Measurements from ENCODE around the gene CAPZB.
A peak's percentile ranks its signal among the peaks of the same experiment; 100 is the strongest.
"Not testable (repeated sequence)": the region's sequence is repeated elsewhere in the genome, so short reads cannot be mapped to it uniquely, and the experiment has no call there.

The CAPZB gene

DNA sequence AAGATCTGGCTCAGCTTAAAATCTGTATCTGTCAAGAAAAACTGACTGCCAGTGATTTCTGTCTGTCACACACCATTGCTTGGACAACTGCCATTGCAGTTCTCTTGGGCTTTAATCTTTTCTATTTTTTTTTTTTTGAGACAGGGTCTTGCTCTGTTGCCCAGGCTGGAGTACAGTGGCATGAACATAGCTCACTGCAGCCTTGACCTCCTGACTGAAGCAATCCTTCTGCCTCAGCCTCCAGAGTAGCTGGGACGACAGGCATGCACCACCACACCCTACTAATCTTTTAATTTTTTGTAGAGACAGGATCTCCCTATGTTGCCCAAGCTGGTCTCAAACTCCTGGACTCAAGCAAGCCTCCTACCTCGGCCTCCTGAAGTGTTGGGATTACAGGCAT, 14.5 kb upstream of the CAPZB start:
- not testable (repeated sequence) for DNase-seq (ENCODE audit: extremely low read depth in 1 of 2, low read depth in 1 of 2)

DNA sequence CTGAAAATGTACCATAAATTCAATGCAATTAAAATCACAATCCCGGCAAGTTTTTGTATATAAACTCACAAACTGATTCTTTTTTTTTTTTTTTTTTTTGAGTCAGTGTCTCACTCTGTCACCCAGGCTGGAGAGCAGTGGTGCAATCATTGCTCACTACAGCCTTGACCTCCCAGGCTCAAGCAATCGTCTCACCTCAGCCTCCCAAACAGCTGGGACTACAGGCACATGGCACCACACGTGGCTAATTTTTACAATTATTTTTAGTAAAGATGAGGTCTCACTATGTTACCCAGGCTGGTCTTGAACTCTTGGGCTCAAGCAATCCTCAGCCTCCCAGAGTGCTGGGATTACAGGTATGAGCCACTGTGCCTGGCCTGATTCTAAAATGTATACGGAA, 12.1 kb upstream of the CAPZB start:
- not testable (repeated sequence) for DNase-seq (ENCODE audit: extremely low read depth in 1 of 2, low read depth in 1 of 2)

DNA sequence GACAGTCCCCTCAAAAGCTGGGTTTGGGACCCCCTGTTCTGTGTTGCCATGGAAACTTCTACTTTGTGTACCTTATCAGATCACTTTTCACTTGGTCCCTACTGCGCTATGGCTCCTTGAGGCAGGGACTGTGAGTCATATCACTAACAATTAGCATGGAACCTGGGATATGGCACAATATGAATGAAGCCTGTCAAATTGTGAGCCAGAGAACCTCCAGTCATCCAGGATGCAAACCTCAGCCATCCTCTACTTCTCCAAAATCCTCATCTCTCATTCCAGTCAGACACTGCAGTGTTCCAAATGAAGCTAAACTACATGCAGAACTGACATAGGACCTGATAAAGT, 11.2 kb upstream of the CAPZB start:
- no peak for DNase-seq (ENCODE audit: extremely low read depth in 1 of 2, low read depth in 1 of 2)

DNA sequence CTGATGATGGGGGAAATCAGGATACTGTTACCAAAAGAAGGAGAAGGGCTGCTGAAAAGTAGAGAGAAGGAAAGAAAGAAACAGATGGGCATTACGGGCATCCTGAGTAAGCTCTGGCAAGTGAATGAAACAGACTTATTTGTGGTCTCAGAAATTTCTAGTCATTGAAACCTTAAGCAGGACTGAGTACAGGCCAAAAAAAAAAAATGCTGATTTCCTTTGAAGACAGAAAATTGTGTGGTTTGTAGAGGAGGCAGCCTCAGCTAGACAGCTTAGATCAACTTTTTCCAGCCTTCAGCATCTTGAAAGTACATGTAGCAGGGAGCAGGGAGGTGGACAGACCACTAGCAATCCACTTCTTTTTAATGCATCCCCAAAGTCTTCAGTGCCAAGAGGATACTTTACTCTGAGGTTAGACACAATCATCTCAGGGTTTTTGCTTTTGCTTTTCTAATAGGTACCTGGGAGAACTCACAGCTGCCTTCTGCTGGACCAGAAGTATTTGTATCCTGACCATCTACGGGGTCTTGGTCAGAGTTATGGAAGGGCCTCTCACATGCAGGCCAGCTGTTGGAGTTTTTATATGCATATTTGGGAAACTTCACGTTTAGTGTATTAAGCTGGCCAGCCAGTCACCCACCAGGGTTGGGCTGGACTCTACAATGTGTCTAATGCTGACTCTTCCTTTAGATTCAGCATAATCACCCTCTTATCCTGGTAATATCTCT, 10.6 kb upstream of the CAPZB start:
- no peak for DNase-seq (ENCODE audit: extremely low read depth in 1 of 2, low read depth in 1 of 2)

GRCh38 chr1:19495000-19495656, 9.8 kb upstream of the CAPZB start:
- no peak for DNase-seq (ENCODE audit: extremely low read depth in 1 of 2, low read depth in 1 of 2)

DNA sequence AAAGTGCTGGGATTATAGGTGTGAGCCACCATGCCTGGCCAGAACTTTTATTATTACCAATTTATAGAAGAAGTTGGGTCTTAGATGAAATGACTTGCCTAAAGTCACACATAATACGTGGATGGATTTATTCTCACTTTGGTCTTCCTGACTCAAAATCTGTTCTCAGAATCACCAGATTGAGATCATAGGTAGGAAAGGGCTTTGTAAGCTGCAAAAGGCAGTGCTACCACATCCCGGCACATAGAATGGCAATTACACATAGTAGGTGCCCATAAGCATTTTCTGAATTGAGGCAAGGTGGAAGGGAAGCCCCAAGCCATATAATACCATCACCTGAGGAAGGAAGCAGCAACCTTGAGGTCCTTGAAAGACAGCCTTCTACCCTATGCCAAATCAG, 8.2 kb upstream of the CAPZB start:
- no peak for DNase-seq (ENCODE audit: extremely low read depth in 1 of 2, low read depth in 1 of 2)

GRCh38 chr1:19489996-19490395, 4.7 kb upstream of the CAPZB start:
- DNase-seq (ENCODE audit: extremely low read depth in 1 of 2, low read depth in 1 of 2) = no peak

DNA sequence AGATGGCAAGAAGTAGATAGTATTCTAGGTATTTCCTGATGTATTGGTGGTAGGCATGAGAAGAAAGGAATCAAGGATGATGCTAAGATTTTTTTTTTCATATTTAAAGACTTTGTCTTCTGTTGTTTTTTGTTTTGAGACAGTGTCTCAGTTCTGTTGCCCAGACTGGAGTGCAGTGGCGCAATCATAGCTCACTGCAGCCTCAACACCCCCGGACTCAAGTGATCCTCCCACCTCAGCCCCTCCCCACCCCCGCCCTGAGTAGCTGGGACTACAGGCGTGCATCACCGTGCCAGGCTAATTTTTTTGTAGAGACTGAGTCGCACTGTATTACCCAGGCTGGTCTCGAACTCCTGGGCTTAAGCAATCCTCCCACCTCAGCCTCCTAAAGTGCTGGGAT, 2.8 kb upstream of the CAPZB start:
- no peak for DNase-seq (ENCODE audit: extremely low read depth in 1 of 2, low read depth in 1 of 2)

DNA sequence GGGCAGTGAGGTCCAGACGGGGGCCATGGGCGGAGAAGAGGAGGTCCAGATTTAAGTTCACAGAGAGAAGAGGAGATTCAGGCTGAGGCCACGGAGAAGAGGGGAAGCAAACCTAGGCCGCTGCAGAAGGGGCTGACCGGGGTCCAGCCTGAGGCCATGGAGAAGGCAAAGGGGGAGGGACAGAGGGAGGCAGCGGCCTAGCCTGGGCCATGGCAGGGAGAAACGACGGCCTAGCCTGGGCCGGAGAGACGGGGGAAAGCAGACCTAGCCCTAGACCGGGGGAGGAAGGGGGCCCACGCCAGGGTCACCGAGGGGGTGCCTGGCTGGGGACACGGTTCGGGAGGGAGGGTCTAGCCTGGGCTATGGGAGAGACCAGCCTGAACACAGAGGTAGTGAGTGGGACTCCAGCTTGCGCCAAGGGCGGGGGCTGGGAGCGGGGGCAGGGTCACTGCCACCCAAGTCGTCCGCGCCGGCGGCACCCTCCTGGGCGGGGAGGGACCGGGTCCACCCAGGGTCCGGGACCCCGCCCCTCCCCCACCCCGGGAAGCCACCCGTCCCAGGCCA, 459 bp downstream of the CAPZB start:
- DNase-seq (ENCODE audit: extremely low read depth in 1 of 2, low read depth in 1 of 2) = no peak

DNA sequence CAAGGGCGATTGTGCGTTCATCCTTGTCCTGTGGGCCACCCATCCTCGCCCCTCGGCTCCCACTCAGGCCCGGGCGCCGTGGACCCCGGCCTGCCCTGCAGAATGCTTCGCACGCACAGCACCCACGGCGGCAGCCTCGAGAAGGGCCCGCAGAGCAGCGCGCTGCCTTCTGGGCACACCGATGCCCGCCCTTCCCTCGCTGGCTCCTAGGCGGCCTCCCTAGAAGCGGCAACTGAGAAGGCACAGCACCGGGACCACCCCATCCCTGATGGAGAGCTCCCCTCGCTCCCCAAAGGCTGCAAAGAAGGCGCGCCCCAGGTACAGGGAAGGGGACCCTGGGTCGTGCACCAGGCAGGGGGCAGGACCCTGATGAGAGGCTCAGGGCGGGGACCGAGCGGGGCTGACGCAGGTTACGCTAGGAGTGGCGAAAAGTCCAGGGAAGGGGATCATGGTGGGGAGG, 971 bp downstream of the CAPZB start:
- no peak for DNase-seq (ENCODE audit: extremely low read depth in 1 of 2, low read depth in 1 of 2)

DNA sequence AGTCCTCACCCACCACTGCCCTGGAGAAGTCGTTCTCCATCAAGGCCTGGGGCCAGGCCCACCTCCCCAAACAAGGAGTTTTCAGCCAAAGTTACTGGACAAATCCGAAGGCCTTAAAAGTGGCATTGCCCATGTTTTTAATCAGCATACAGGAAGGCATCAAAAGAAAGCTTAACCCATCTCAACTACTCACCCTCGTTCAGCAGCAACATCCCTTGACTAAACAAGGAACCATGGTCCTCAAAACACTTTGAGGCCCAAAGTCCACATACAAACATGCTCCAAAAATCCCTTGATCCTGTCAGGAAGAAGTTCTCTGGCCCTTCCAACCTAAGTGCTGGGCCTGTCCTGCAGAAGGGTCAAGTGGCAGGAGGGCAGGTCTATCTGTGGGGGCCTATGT, 1.6 kb downstream of the CAPZB start:
- DNase-seq (ENCODE audit: extremely low read depth in 1 of 2, low read depth in 1 of 2) = no peak

- DNase-seq (ENCODE audit: extremely low read depth in 1 of 2, low read depth in 1 of 2) = no peak
Measured at GRCh38 chr1:19483261-19483660, 2.1 kb downstream of the CAPZB start.

DNA sequence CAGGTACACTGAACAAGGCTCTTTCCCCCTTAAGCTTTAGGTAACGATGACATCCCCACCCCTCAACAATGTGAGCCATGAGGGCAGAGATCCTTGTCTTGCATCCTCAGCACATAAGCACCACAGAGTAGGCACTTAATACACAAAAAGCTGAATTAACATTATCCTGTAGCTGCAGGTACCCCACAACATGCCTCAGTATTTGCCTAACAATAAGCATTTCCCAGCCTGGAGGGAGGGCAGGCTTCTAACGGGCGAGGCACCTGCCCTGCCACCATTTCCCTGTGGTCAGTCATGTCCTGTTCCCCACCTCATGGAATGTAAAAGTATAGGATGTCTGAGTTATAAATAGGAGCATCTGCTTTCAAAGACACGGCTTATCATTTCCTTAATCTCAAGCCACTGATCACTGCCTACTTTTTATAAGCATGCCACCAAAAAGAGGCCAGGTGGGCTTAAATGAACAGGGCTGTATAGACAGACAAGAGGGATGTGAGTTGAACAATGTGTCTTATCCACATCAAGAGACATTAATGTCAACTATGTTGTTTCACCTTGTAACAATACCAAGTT, 3.4 kb downstream of the CAPZB start:
- no peak for DNase-seq (ENCODE audit: extremely low read depth in 1 of 2, low read depth in 1 of 2)

DNA sequence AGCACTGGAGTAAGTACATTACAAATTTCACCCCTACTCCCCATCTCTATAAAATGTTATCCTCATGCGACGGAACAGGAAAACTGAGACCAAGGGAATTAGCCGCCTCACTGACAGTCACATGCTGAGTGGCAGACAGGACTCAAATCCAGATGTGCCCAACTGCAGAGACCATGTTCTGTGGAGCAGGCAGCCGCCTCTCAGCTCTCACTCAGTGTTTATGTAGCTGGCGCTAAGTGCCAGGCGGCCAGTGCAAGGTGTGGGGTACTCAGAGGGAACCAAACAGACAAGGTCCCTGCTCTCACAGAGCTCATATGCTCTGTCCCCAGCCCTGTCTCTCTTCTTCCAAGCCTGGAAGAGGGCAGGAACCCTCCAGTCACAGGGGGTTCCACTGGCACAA, 5.1 kb downstream of the CAPZB start:
- no peak for DNase-seq (ENCODE audit: extremely low read depth in 1 of 2, low read depth in 1 of 2)

GRCh38 chr1:19479351-19480120, 5.8 kb downstream of the CAPZB start:
- no peak for DNase-seq (ENCODE audit: extremely low read depth in 1 of 2, low read depth in 1 of 2)

- no peak for DNase-seq (ENCODE audit: extremely low read depth in 1 of 2, low read depth in 1 of 2)
Measured at GRCh38 chr1:19478322-19478721, 7.0 kb downstream of the CAPZB start.

DNA sequence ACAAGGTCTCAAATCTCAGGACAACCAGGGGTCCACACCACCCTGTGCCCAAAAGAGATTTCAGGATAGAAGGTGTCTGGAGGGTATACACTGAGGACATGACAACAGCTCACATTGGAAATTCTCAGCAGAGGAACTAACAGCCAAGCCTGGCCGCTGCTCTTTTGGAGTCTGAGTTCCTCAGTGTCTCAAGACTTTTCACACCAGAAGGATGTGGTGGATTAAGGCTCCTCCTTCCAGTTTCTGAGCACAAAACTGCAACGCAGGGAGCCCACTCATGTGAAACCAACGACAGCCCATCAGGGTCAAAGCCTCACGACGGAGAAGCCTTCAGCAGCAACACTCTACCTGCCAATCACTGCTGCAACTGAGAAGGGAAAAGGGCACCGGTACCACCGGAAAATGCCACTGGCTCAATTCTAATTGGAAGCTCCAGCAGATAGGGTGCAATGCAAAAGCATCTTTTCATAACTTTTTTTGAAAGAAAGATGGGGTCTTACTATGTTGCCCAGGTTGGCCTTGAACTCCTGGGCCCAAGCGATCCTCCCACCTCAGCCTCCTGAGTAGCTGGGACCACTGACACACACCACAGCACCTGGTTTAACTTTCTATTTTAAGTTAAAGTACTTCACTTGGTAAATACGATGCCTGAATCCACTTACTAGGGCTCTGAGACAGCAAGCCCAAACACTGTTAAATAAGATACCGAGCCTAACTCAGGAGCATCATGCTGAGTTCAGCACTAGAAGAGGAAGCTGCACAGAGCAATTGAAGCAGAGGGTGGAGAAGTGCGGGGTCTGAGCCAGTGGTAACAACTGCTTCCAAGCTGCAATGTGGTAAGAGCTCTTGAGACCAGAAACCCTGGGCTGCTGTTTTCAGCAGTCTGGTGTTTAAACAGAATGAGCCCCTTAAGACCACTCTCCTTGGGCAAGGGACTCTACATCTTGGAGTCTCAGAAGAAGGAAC, 7.8 kb downstream of the CAPZB start:
- peak in 1 of 2 donors; percentile 44 for DNase-seq (ENCODE audit: extremely low read depth in 1 of 2, low read depth in 1 of 2)

GRCh38 chr1:19476450-19477190, 8.7 kb downstream of the CAPZB start:
- no peak for DNase-seq (ENCODE audit: extremely low read depth in 1 of 2, low read depth in 1 of 2)

GRCh38 chr1:19475296-19475695, 10.0 kb downstream of the CAPZB start:
- DNase-seq (ENCODE audit: extremely low read depth in 1 of 2, low read depth in 1 of 2) = no peak

All from stimulated activated CD8-positive, alpha-beta memory T cell treated with anti-CD3 and anti-CD28 coated beads, Interleukin-7, amount 100 ng/mL, for 48 hours (primary cell).